ENCODE results near the gene CC2D1B.

The CC2D1B gene

DNA sequence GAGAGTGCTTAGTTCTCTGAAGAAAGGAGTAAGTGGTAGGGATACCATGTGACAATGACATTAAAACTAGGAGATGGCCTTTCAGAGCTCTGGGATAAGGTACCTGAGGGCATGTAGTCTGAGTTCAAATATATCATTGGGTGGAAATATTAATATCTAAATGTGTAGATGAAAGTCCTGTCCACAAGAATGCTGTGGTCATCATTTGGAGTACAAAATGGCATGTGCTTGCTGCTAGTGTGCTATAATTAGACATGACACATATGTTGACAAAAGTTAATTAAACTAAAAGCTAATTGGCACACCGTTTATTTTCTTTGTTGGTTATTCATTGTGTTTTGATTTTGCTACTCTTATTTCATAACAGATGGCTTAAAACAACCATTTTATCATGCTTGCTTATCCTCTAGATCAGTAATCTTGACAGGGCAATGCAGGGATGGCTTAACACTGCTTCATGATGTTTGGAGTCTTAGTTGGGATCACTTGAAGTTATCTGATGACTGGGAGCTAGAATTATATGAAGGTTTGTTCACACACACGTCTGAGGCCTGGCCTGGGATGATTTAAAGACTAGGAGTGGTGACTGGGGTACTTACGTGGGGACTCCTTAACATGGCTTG lies 31.0 kb downstream of the CC2D1B start:
- Histone ChIP-seq H3K36me3 (ENCODE audit: insufficient read depth, low read length) (peaks cover 23% of the 10 kb centered on the region), H3K27ac (ENCODE audit: low read depth, low read length) (no peak overlapping the region)

DNA sequence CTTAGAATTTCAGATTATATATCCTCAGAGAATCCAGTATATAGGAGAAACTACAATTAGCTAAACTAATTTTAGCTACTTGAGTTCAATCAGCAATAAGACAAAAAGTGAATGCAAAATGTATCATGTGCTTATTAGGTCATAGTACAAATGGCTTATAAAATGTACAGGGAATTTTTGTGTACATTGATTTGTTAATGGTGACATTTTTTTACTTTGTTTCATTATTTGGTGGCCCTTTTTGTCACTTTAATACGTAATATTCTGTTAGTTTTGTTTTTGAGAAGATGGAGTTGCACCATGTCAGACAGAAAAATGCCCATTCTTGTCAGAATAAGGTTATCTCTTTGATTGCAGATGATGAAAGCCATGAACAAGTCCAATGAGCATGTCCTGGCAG lies 33.6 kb downstream of the CC2D1B start:
- Histone ChIP-seq H3K4me1 (ENCODE audit: insufficient read depth, low read length) (no peaks in the 10 kb centered on the region), H3K36me3 (ENCODE audit: insufficient read depth, low read length) (peaks cover 12% of the 10 kb centered on the region), H3K27me3 (ENCODE audit: control insufficient read depth in 1 of 2, insufficient read depth in 2 of 2, low read length in 2 of 2) (no peaks in the 10 kb centered on the region), H3K9ac (ENCODE audit: low read length) (no peak overlapping the region), H3K27ac (ENCODE audit: low read depth, low read length) (no peak overlapping the region), H3K4me3 (ENCODE audit: low read depth in 1 of 2, low read length in 2 of 2) (no peak overlapping the region), H3K9me3 (ENCODE audit: low read length) (no peaks in the 10 kb centered on the region)

More for the DNA sequence above, 31.0 kb downstream of the CC2D1B start:
- H3K4me1 ChIP-seq (ENCODE audit: insufficient read depth, low read length) = no peaks in the 10 kb centered on the region
- H3K9me3 ChIP-seq (ENCODE audit: low read length) = no peaks in the 10 kb centered on the region
- H3K4me3 ChIP-seq (ENCODE audit: low read depth in 1 of 2, low read length in 2 of 2) = no peak overlapping the region
- H3K9ac ChIP-seq (ENCODE audit: low read length) = no peak overlapping the region
- no peaks in the 10 kb centered on the region for H3K27me3 ChIP-seq (ENCODE audit: control insufficient read depth in 1 of 2, insufficient read depth in 2 of 2, low read length in 2 of 2)

DNA sequence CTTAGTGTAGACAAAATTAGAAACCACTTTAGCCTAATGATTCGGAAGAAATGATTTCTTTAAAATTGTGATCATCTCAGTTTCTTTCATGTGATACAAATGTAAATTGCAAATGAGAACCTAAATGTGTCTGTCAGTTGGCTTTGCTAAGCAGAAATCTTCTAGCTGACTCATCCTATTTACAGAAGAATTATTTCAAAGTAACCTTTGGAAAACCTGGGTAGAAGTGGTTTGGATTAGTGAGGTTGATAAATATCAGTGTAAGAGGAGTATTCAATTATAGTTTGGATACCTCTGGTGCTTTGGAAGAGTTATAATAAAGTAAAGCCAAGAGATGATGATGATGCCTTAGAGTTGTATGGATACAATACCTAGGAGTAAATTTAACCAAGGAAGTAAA lies 37.4 kb downstream of the CC2D1B start:
- no peaks in the 10 kb centered on the region for H3K4me1 ChIP-seq (ENCODE audit: insufficient read depth, low read length)
- no peaks in the 10 kb centered on the region for H3K27me3 ChIP-seq (ENCODE audit: control insufficient read depth in 1 of 2, insufficient read depth in 2 of 2, low read length in 2 of 2)
- no peak overlapping the region for H3K27ac ChIP-seq (ENCODE audit: low read depth, low read length)
- no peak overlapping the region for H3K9ac ChIP-seq (ENCODE audit: low read length)
- H3K36me3 ChIP-seq (ENCODE audit: insufficient read depth, low read length) = no peaks in the 10 kb centered on the region
- no peaks in the 10 kb centered on the region for H3K9me3 ChIP-seq (ENCODE audit: low read length)
- H3K4me3 ChIP-seq (ENCODE audit: low read depth in 1 of 2, low read length in 2 of 2) = no peak overlapping the region

DNA sequence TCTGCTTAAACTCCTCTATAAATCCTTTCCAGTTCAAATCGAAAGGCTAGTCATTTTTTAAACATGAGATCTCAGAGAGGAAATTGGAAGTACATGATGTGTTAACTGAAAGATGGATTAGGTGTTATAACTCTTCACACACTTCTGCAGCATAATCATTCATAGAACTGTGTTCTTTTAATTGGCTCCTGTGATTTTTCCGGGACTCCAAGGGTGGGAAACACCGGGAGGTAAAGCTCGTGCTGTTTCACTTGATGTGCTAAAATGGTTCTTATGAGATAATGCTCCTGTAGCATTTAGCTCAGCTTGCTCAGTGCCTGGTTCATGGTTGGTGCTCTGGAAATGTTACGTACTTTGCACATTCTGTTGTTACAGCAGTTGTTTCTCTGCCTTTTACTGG lies 40.2 kb downstream of the CC2D1B start:
- Histone ChIP-seq H3K9ac (ENCODE audit: low read length) (no peak overlapping the region), H3K4me3 (ENCODE audit: low read depth in 1 of 2, low read length in 2 of 2) (no peak overlapping the region), H3K27me3 (ENCODE audit: control insufficient read depth in 1 of 2, insufficient read depth in 2 of 2, low read length in 2 of 2) (no peaks in the 10 kb centered on the region), H3K9me3 (ENCODE audit: low read length) (no peaks in the 10 kb centered on the region), H3K4me1 (ENCODE audit: insufficient read depth, low read length) (no peaks in the 10 kb centered on the region), H3K36me3 (ENCODE audit: insufficient read depth, low read length) (no peaks in the 10 kb centered on the region), H3K27ac (ENCODE audit: low read depth, low read length) (no peak overlapping the region)

DNA sequence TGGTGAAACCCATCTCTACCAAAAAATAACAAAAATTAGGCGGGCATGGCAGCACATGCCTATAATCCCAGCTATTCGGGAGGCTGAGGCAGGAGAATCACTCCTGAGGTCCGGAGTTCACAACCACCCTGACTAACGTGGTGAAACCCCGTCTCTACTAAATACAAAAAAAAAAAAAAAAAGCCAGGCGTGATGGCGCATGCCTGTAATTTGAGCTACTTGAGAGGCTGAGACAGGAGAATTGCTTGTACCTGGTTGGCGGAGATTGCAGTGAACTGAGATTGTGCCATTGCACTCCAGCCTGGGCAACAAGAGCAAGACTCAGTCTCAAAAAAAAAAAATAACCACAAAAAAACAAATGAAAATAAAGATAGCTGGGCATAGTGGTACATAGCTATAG lies 42.3 kb downstream of the CC2D1B start:
- Histone ChIP-seq H3K9me3 (ENCODE audit: low read length) (no peaks in the 10 kb centered on the region), H3K4me3 (ENCODE audit: low read depth in 1 of 2, low read length in 2 of 2) (no peak overlapping the region), H3K36me3 (ENCODE audit: insufficient read depth, low read length) (no peaks in the 10 kb centered on the region), H3K27me3 (ENCODE audit: control insufficient read depth in 1 of 2, insufficient read depth in 2 of 2, low read length in 2 of 2) (no peaks in the 10 kb centered on the region), H3K4me1 (ENCODE audit: insufficient read depth, low read length) (no peaks in the 10 kb centered on the region), H3K27ac (ENCODE audit: low read depth, low read length) (no peak overlapping the region), H3K9ac (ENCODE audit: low read length) (no peak overlapping the region)

DNA sequence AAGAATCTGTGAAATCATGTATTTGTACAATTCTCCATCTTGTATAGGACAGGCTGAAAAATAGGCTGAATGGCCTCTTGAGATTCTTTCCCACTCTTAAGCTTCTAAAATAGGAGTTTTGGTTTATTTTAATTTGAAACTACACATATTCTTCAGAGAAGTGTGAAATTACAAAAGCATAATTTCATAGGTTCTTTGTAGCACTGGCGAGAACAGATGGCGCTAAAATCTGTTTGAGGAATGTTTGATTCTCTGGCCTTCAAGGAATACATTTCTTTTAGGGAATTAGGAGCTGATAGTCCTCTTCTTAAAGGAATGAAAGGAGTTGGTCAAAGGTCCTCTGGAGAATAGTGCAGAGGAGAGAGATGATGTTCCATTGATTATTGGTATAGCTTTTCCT lies 44.9 kb downstream of the CC2D1B start:
- no peak overlapping the region for H3K4me3 ChIP-seq (ENCODE audit: low read depth in 1 of 2, low read length in 2 of 2)
- no peaks in the 10 kb centered on the region for H3K27me3 ChIP-seq (ENCODE audit: control insufficient read depth in 1 of 2, insufficient read depth in 2 of 2, low read length in 2 of 2)
- no peak overlapping the region for H3K9ac ChIP-seq (ENCODE audit: low read length)
- H3K9me3 ChIP-seq (ENCODE audit: low read length) = no peaks in the 10 kb centered on the region
- H3K36me3 ChIP-seq (ENCODE audit: insufficient read depth, low read length) = no peaks in the 10 kb centered on the region
- H3K27ac ChIP-seq (ENCODE audit: low read depth, low read length) = no peak overlapping the region
- H3K4me1 ChIP-seq (ENCODE audit: insufficient read depth, low read length) = no peaks in the 10 kb centered on the region

DNA sequence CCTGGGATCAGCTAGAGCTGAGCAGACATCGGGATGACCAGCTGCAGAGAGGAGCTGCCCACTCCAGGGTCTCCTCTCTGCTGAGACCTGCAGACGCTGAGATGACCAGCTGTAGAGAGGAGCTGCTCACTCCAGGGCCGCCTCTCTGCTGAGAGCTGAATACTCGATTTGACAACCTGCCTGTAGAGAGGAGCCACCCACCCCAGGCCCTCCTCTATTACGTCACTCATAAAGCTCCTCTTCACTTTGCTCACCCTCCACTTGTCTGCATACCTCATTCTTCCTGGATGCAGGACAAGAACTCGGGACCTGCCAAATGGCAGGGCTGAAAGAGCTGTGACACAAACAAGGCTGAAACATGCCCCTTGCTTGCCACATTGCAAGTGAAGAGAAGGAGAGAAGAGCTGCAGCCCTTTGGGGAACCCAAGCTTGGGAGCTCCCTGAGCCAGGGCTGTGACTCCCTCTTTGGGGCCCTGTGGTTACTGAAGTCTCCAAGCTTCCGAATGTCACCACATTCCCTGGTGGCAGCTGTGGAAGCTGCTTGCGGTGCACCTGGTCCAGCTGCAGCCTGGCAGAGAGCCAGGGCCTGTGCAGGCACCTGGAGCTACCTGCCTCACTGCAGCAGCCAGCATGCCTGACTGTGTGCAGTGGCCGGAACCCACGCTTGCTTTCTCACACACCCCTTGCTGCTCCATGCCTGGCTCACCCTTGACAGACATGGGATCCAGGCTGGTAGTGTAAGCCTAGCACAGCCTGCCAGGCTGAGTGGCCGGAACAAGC lies 59.6 kb downstream of the CC2D1B start:
- Histone ChIP-seq H3K36me3 (ENCODE audit: insufficient read depth, low read length) (peaks cover 7% of the 10 kb centered on the region), H3K27me3 (ENCODE audit: control insufficient read depth in 1 of 2, insufficient read depth in 2 of 2, low read length in 2 of 2) (no peaks in the 10 kb centered on the region), H3K4me3 (ENCODE audit: low read depth in 1 of 2, low read length in 2 of 2) (no peak overlapping the region), H3K4me1 (ENCODE audit: insufficient read depth, low read length) (no peaks in the 10 kb centered on the region), H3K9ac (ENCODE audit: low read length) (no peak overlapping the region), H3K9me3 (ENCODE audit: low read length) (no peaks in the 10 kb centered on the region), H3K27ac (ENCODE audit: low read depth, low read length) (no peak overlapping the region)

DNA sequence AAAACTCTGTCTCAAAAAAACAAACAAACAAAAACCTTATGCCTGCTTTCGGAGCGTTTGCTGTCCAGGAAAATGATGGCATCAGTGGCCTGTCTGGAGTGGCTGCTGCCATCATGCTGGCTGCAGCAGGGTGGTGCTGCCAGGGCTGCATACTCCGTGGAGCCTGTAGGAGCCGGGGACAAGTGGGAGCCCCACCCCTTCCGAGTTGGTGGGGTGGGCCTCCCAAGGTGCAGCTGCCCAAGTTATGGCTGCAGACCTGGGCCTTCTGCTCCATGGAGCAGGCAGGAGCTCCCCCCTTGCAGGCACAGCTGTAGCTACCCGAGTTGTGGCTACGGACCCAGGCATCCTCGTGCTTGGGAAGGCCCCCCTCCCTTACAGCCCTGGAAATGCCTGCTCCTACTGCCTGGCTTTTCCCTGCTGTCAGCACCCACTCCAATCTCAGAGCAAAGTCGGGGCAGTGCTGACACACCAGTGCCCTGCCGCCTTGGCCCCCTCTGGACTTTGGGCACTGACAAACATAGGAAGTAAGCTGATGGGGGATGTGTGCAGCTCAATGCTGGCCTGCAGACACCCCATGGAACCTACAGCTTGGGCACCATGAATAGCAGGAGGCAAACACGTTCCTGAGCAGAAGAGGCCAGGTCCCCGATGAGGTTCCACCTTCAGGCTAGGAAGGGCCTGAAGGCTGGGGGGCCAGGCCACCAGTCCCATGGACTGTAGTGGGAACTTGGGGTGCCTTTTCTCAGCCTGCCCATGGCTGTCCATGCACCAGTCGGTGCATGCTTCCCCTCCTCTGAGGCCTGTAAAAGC lies 60.4 kb downstream of the CC2D1B start:
- H3K36me3 ChIP-seq (ENCODE audit: insufficient read depth, low read length) = peaks cover 7% of the 10 kb centered on the region
- no peak overlapping the region for H3K27ac ChIP-seq (ENCODE audit: low read depth, low read length)
- no peak overlapping the region for H3K4me3 ChIP-seq (ENCODE audit: low read depth in 1 of 2, low read length in 2 of 2)

More for the DNA sequence above, 60.4 kb downstream of the CC2D1B start:
- H3K9me3 ChIP-seq (ENCODE audit: low read length) = no peaks in the 10 kb centered on the region
- H3K9ac ChIP-seq (ENCODE audit: low read length) = no peak overlapping the region
- H3K4me1 ChIP-seq (ENCODE audit: insufficient read depth, low read length) = no peaks in the 10 kb centered on the region
- no peaks in the 10 kb centered on the region for H3K27me3 ChIP-seq (ENCODE audit: control insufficient read depth in 1 of 2, insufficient read depth in 2 of 2, low read length in 2 of 2)
